GM18861 (cell line): ENCODE results near the gene OR51M1.

Source experiments
- ATAC-seq: cut with Tn5 transposase; IDR thresholded peaks from one replicate; pipeline ENCODE4 v1.9.1; 2021; ENCODE audit not compliant: unreplicated experiment

OR51M1 gene

DNA sequence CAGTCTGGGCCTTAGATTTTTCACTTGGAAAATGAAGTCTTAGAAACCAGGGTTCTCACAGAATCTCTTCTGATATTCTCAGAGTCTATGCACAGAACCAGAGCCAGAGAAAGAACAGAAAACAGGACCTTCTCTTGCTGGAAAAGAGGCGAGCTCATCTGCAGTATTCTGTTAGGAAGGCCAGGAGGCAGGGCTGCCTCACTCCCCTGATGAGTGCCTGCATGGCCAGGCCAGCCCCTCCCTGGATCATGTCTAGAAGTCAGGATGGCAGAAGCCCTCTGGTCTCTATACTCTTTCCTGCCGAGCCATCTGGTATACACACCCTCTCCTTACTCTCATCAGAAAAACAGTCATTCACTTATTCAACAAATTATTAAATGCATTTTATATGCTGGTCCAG is 723 bp downstream of the OR51M1 start:
- ATAC-seq: no peak

DNA sequence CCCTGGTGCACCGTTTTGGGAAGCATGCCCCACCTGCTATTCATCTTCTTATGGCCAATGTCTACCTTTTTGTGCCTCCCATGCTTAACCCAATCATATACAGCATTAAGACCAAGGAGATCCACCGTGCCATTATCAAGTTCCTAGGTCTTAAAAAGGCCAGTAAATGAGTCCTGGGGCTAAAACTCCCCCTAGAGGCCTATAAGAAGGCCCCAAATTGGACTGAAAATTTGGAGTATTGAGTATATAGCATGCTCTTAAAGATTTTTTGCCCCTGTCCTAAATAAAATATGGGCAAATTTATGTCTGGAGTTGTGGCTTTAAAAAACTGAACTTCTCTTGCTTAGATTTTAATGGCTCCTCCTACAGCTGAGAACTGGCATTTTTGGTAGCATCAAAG is 6.6 kb downstream of the OR51M1 start:
- no peak for ATAC-seq

DNA sequence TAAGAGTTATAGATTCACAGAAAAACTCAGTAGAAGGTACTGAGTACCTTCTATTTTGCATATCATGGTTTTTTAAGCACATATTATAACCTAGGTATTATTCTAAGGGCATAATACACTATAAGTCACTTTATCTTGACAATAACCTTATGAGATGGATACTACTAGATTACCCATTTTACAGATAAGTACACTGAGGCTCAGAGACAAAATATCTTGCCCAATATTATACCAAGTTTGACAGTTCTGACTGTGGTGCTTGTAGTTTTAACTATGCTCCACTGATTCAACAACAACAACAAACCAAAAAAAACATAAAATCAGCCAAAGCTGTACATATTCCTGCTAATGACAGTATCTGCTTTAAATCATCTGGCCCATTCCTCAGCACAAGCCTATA is 10.5 kb downstream of the OR51M1 start:
- no peak for ATAC-seq

DNA sequence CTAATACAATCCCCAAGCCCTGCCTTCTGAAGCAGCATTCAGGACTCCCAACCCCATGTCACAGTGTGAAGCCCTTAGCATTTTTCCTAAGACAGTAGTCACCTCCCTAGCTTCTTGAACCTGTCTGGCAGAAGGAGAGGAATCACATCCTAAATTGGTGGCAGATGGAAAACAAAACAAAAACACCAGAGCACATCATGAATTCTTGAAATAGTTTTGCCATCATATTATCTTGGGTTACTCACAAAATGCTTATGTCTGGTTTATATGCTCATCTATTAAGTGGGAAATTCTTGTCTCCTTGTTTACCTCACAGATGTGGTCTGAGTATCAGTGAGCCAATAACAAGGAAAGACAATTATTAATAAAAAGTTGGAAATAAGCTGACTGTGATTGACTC is 15.3 kb downstream of the OR51M1 start:
- ATAC-seq: no peak

DNA sequence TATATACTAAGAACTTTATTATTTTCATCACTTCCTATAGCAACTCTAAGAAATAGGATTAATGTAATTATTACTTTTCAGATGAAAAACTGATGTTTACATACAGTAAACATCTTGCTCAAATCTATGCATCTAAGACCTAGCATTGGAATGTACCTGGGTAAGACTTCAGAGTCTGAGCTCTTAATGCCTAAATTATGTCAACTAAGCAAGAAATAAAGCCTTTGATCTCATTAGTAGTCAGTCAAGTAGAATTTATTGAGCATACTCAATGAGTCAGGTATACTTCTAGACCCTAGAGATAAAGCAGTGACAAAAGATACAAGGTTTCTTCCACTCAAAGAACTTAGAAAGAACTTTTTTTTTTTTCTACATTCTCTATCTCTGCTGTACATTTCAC is 21.6 kb downstream of the OR51M1 start:
- ATAC-seq: no peak

DNA sequence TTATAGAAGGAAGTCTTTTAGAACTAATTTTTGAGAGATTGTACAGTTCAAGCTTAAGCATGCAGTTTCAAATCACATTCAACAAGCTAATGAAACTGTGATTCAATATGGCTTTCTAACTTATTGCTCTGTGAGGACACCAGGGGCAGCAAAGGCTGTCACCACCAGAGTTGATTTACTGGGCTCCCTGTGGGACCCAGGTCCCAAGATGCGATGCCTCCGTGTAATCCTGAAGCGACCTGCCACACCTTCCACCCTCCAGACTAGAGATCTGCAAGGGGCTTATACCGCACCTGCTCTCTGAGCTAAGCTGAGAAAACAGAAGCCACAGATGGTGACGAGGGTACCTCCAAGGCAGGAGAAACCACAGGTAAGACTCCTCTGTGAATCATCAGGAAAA is 37.4 kb downstream of the OR51M1 start:
- no peak for ATAC-seq

DNA sequence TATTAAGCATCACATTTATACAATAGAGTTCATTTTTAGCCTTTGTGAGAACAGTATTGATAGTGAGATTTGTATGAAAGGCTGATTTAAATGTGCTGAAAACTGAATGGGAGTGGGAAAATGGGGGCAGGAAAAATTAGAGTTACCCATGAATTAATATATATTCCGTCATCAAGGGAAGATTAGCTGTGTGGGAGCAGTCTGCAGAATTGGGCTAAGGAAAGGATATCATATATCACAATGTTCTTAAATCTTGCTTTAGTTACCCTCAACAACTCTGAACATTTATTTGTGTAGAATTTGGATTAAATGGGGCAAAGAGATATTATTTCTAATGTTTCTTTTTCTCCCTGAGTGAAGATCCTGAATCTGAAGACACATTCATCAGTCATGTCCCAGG is 38.2 kb downstream of the OR51M1 start, which contains the start of gene OR51Q1:
Gene OR51Q1 (plus strand): TSS at position 301 of the 400 bp plus-strand sequence. CDS start 90 bp downstream, at position 391.
- ATAC-seq: no peak

DNA sequence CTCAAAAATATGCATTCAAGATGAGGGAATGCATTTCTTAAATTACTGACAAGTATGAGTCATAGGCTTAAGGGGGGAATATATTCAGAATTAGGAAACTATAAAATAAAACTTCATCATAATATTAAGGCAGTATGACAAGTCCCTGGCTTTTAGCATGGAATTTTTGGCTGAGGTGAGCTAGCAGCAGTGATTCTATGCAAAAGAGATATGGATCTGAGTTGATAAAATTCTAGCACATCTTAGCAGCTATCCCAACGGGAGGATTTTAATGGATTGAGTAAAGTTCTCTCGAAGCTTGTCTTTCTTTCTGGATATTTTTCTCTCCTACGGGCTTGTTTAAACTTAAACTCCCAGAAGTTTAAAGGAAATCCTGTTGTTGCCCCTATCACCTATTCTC is 39.5 kb downstream of the OR51M1 start:
- no peak for ATAC-seq

DNA sequence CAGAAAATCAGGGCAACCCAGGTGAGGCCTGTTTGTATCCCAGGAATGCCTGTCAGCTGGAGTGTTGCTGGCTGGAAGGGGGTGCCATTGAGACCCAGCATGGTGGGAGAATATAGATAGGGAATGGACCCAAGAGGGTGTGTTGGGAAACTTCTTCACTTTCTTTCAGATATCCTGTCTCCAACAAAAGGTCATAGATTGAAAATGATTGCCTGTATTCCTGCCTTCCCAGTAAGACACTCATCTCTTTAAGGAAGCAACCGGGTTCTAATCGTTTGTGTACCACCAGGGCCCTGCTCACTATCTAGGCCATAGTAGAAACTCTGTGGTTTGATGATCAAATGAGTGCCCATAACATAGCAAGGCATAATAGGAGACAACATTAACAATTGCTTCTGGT is 57.8 kb downstream of the OR51M1 start, which contains the start of gene OR51I1:
Gene OR51I1 (minus strand): TSS at position 101 of the 400 bp plus-strand sequence. CDS start 0 bp downstream, at position 101.
- ATAC-seq: no peak
